PC-3 (cell line): ENCODE measurements around the gene ZNF23. TPM values are rescaled to one million over a fixed set of nuclear protein-coding genes. Genes with fewer than 3 reads are reported as not detected.

ENCODE experiments used
- ATAC-seq: fragments of 200-7000 bp; cut with Tn5 transposase; 2 replicates; pipeline ENCODE4 v1.9.1; 2020; ENCODE audit warnings: mild to moderate bottlenecking, moderate library complexity
- BruUV-seq: library from RNA; stranded (reverse); fragments of 400-500 nt; replicated peaks from 2 replicates; lab custom pipeline; 2021; lab: Mats Ljungman, UMichigan
- CTCF ChIA-PET: fragments of 300-600 bp; sonication (Branson Sonifier 250); formaldehyde crosslinking; loops from one replicate; lab custom pipeline; 2022; ENCODE audit warnings: antibody characterized with exemption; lab: Charles Lee
- POLR2A ChIA-PET: fragments of 300-600 bp; sonication (Branson Sonifier 250); formaldehyde crosslinking; loops from one replicate; lab custom pipeline; 2022; ENCODE audit warnings: antibody characterized with exemption; ENCODE audit not compliant: unreplicated experiment; lab: Charles Lee
- DNase-seq: peaks from one replicate; pipeline ENCODE4 v3.0.0-alpha.2; 2015
- H2AFZ ChIP-seq: fragments of 300-600 bp; sonication (generic); 2 replicates; pipeline ENCODE4 v1.6.0; 2016; ENCODE audit warnings: antibody characterized with exemption, low read length
- H3F3A ChIP-seq: fragments of 300-600 bp; sonication (generic); one replicate; pipeline ENCODE4 v1.6.0; 2017; ENCODE audit warnings: antibody characterized with exemption, low read length, control low read depth, mild to moderate bottlenecking; ENCODE audit not compliant: unreplicated experiment
- H3K27ac ChIP-seq: fragments of 300-600 bp; sonication (generic); 2 replicates; pipeline ENCODE4 v1.5.1; 2016; ENCODE audit warnings: mild to moderate bottlenecking, low read length
- H3K27me3 ChIP-seq: fragments of 300-600 bp; sonication (generic); 2 replicates; pipeline ENCODE4 v1.6.1; 2016; ENCODE audit warnings: low read length, mixed read lengths
- H3K36me3 ChIP-seq: fragments of 300-600 bp; sonication (generic); 2 replicates; pipeline ENCODE4 v1.6.1; 2016; ENCODE audit warnings: low read depth, mixed run types, low read length, mixed read lengths
- H3K4me1 ChIP-seq: fragments of 300-600 bp; sonication (generic); 2 replicates; pipeline ENCODE4 v1.5.1; 2016; ENCODE audit warnings: low read length; ENCODE audit not compliant: insufficient read depth
- H3K4me2 ChIP-seq: fragments of 300-600 bp; sonication (generic); 2 replicates; pipeline ENCODE4 v1.6.0; 2016; ENCODE audit warnings: low read length
- H3K4me3 ChIP-seq: fragments of 300-600 bp; sonication (generic); 2 replicates; pipeline ENCODE4 v1.5.1; 2016; ENCODE audit warnings: mild to moderate bottlenecking, low read length, mixed read lengths
- H3K79me2 ChIP-seq: fragments of 300-600 bp; sonication (generic); 2 replicates; pipeline ENCODE4 v1.6.1; 2017; ENCODE audit warnings: low read length, mixed read lengths
- H3K9ac ChIP-seq: fragments of 300-600 bp; sonication (generic); 2 replicates; pipeline ENCODE4 v1.6.0; 2016; ENCODE audit warnings: mild to moderate bottlenecking, low read length
- H3K9me2 ChIP-seq: fragments of 300-600 bp; sonication (generic); replicated peaks from 2 replicates; pipeline ENCODE4 v1.6.1; 2016; ENCODE audit warnings: mixed run types, low read length, mixed read lengths
- H3K9me3 ChIP-seq: fragments of 300-600 bp; sonication (generic); 2 replicates; pipeline ENCODE4 v1.6.1; 2016; ENCODE audit warnings: low read length, mixed read lengths
- H4K20me1 ChIP-seq: fragments of 300-600 bp; sonication (generic); 2 replicates; pipeline ENCODE4 v1.6.1; 2016; ENCODE audit warnings: low read length, mixed read lengths
- CTCF ChIP-seq: fragments of 300-600 bp; sonication (generic); conservative IDR thresholded peaks from 2 replicates; pipeline ENCODE4 v1.5.1; 2017; ENCODE audit warnings: antibody characterized with exemption, low read depth, mild to moderate bottlenecking, low read length
- EZH2 ChIP-seq: fragments of 300-600 bp; sonication (generic); IDR thresholded peaks from one replicate; pipeline ENCODE4 v1.6.1; 2017; ENCODE audit warnings: antibody characterized with exemption, mild to moderate bottlenecking, low read length; ENCODE audit not compliant: unreplicated experiment
- EZH2phosphoT487 ChIP-seq: fragments of 300-600 bp; sonication (generic); IDR thresholded peaks from 2 replicates; pipeline ENCODE4 v1.6.1; 2018; ENCODE audit warnings: mild to moderate bottlenecking, antibody characterized with exemption, low read length, borderline replicate concordance
- intact Hi-C: fragments of 100-400 bp; cut with micrococcal nuclease; formaldehyde crosslinking; loops from 2 replicates; pipeline ENCODE4 v1.9.0; 2023
- total RNA-seq: library from RNA; depleted of rRNA; stranded (reverse); fragments of >200 nt; gene quantifications from 2 replicates; pipeline ENCODE4 v1.2.3, GENCODE V29; 2014

Gene ZNF23
- total RNA-seq, 1 experiment from 2014 or later = 7.5 TPM

- no peak overlapping the region for H3K4me3 ChIP-seq
- ChIA-PET CTCF (interaction anchor here (0.5 to 1.1 kb wide), 2 partner anchors 64 to 865 kb away, joined by 5 to 7 read pairs; no protein-coding TSS in a partner anchor), POLR2A (no interaction called here)
- DNase-seq (no peak), ATAC-seq (no peak)
- H2AFZ ChIP-seq = no peak overlapping the region
- intact Hi-C loops = loop anchor here (2.0 to 5.0 kb wide), 2 partner anchors 36 to 110 kb away; no protein-coding TSS in a partner anchor
- H4K20me1 ChIP-seq = no peaks in the 10 kb centered on the region
- H3K4me1 ChIP-seq = no peaks in the 10 kb centered on the region
- H3K36me3 ChIP-seq = no peaks in the 10 kb centered on the region
- no peak overlapping the region for H3K27ac ChIP-seq
- no peak overlapping the region for H3K9ac ChIP-seq
- H3K27me3 ChIP-seq = no peaks in the 10 kb centered on the region
- H3K79me2 ChIP-seq = no peaks in the 10 kb centered on the region
- TF ChIP-seq CTCF (no peak), EZH2 (no peak), EZH2phosphoT487 (no peak)
- no peaks in the 10 kb centered on the region for H3F3A ChIP-seq
- no peak overlapping the region for H3K4me2 ChIP-seq
- H3K9me3 ChIP-seq = no peaks in the 10 kb centered on the region
- no peaks in the 10 kb centered on the region for H3K9me2 ChIP-seq
- no TSS peak for BruUV-seq
Measured at GRCh38 chr16:71500964-71501363, 38.9 kb upstream of the ZNF23 start.

- Histone ChIP-seq H3K4me1 (no peaks in the 10 kb centered on the region), H3K36me3 (no peaks in the 10 kb centered on the region), H3K9me2 (no peaks in the 10 kb centered on the region), H3F3A (no peaks in the 10 kb centered on the region), H3K9ac (no peak overlapping the region), H2AFZ (no peak overlapping the region), H3K4me3 (no peak overlapping the region), H3K27me3 (no peaks in the 10 kb centered on the region), H3K9me3 (no peaks in the 10 kb centered on the region), H4K20me1 (no peaks in the 10 kb centered on the region), H3K79me2 (no peaks in the 10 kb centered on the region), H3K4me2 (no peak overlapping the region), H3K27ac (no peak overlapping the region)
- ATAC-seq (peak; percentile 72), DNase-seq (peak; percentile 71)
- TF ChIP-seq EZH2 = no peak
- TF ChIP-seq CTCF = peak; percentile 70
- intact Hi-C loops = loop anchor here (1.0 to 5.0 kb wide), 3 partner anchors 37 to 111 kb away; no protein-coding TSS in a partner anchor
- ChIA-PET POLR2A (no interaction called here), CTCF (interaction anchor here (0.6 to 1.0 kb wide), 3 partner anchors 87 to 935 kb away, joined by 3 to 6 read pairs (median 3); no protein-coding TSS in a partner anchor)
- no TSS peak for BruUV-seq
Measured at GRCh38 chr16:71499775-71500364, 37.8 kb upstream of the ZNF23 start.

DNA sequence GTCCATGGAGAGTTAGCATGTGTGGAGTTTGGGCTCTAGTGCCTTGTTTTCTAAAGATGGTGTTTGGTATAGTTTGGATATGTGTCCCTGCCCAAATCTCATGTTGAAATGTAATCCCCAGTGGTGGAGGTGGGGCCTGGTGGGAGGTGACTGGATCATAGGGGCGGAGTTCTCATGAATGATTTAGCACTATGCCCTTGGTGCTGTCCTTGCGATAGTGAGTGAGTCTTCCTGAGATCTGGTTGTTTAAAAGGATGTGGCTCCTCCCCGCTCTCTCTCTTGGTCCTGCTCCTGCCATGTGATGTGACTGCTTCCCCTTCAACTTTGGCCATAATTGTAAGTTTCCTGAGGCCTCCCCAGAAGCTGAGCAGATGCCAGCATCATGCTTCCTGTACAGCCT, 36.0 kb upstream of the ZNF23 start:
- no peak overlapping the region for H2AFZ ChIP-seq
- no peaks in the 10 kb centered on the region for H3K4me1 ChIP-seq
- no peak for TF ChIP-seq CTCF
- no peak for TF ChIP-seq EZH2phosphoT487
- no peak for TF ChIP-seq EZH2
- intact Hi-C loops = no loop called here
- H3K4me2 ChIP-seq = no peak overlapping the region
- BruUV-seq = no TSS peak
- no peak overlapping the region for H3K27ac ChIP-seq
- H3K36me3 ChIP-seq = no peaks in the 10 kb centered on the region
- H3K4me3 ChIP-seq = no peak overlapping the region
- no peaks in the 10 kb centered on the region for H3K9me3 ChIP-seq
- H3K27me3 ChIP-seq = no peaks in the 10 kb centered on the region
- no peaks in the 10 kb centered on the region for H3K9me2 ChIP-seq
- H3F3A ChIP-seq = no peaks in the 10 kb centered on the region
- ChIA-PET POLR2A (no interaction called here), CTCF (interaction anchor here (0.7 kb wide), 1 partner anchor 31 kb away, joined by 4 read pairs; no protein-coding TSS in a partner anchor)
- H4K20me1 ChIP-seq = no peaks in the 10 kb centered on the region
- DNase-seq = no peak
- no peaks in the 10 kb centered on the region for H3K79me2 ChIP-seq
- no peak overlapping the region for H3K9ac ChIP-seq
- ATAC-seq = no peak
